WTC11 (cell line): ENCODE measurements around the gene ARSJ.

Source experiments
- CBFB ChIP-seq: sonication (generic); formaldehyde crosslinking; IDR thresholded peaks from 2 replicates; pipeline ENCODE4 v1.8.1; 2022; ENCODE audit warnings: mild to moderate bottlenecking, low read depth, missing genetic modification reagents
- CREB1 ChIP-seq: sonication (generic); formaldehyde crosslinking; IDR thresholded peaks from 2 replicates; pipeline ENCODE4 v1.8.0; 2023; ENCODE audit warnings: mild to moderate bottlenecking, missing genetic modification reagents
- CTCF ChIP-seq: fragments of 200-600 bp; IDR thresholded peaks from 2 replicates; pipeline ENCODE4 v1.8.0; 2022; ENCODE audit warnings: antibody characterized with exemption
- EMX1 ChIP-seq: fragments of 250-450 bp; sonication (Bioruptor Pico); IDR thresholded peaks from 2 replicates; pipeline ENCODE4 v1.8.0; 2021; ENCODE audit warnings: mild to moderate bottlenecking
- ESRRA ChIP-seq: sonication (generic); formaldehyde crosslinking; IDR thresholded peaks from 2 replicates; pipeline ENCODE4 v1.8.1; 2022; ENCODE audit warnings: mild to moderate bottlenecking, missing genetic modification reagents, borderline replicate concordance
- JUN ChIP-seq: sonication (generic); formaldehyde crosslinking; IDR thresholded peaks from 2 replicates; pipeline ENCODE4 v1.8.0; 2023; ENCODE audit warnings: mild to moderate bottlenecking, missing genetic modification reagents
- KAT7 ChIP-seq: sonication (generic); formaldehyde crosslinking; IDR thresholded peaks from 2 replicates; pipeline ENCODE4 v1.8.1; 2023; ENCODE audit warnings: missing genetic modification reagents, mild to moderate bottlenecking, borderline replicate concordance
- TF ChIP-seq, protein P1 (sequence below): sonication (generic); formaldehyde crosslinking; IDR thresholded peaks from 2 replicates; pipeline ENCODE4 v1.8.0; 2022; ENCODE audit warnings: mild to moderate bottlenecking, missing genetic modification reagents
- TF ChIP-seq, protein P2 (sequence below): sonication (generic); formaldehyde crosslinking; IDR thresholded peaks from 2 replicates; pipeline ENCODE4 v1.8.1; 2023; ENCODE audit warnings: mild to moderate bottlenecking, missing genetic modification reagents, moderate library complexity

GRCh38 chr4:113885291-113885690 lies 94.2 kb downstream of the ARSJ start:
- TF ChIP-seq JUN (CRISPR knock-in tag) (no peak), EMX1 (CRISPR knock-in tag) (no peak), CTCF (no peak), CBFB (CRISPR knock-in tag) (no peak), ESRRA (CRISPR knock-in tag) (no peak), KAT7 (CRISPR knock-in tag) (no peak), CREB1 (CRISPR knock-in tag) (no peak)
- TF ChIP-seq, protein P1, sequence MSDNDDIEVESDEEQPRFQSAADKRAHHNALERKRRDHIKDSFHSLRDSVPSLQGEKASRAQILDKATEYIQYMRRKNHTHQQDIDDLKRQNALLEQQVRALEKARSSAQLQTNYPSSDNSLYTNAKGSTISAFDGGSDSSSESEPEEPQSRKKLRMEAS (CRISPR knock-in tag) = no peak
- TF ChIP-seq, protein P2, sequence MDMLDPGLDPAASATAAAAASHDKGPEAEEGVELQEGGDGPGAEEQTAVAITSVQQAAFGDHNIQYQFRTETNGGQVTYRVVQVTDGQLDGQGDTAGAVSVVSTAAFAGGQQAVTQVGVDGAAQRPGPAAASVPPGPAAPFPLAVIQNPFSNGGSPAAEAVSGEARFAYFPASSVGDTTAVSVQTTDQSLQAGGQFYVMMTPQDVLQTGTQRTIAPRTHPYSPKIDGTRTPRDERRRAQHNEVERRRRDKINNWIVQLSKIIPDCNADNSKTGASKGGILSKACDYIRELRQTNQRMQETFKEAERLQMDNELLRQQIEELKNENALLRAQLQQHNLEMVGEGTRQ (CRISPR knock-in tag) = no peak
